Neuron (in vitro differentiated cells): ENCODE measurements around the gene THOC5.
"Not testable (repeated sequence)": the region's sequence is repeated elsewhere in the genome, so short reads cannot be mapped to it uniquely, and the experiment has no call there.

Experiments
- H2AFZ ChIP-seq: one replicate; pipeline ENCODE4 v1.6.1; 2013; ENCODE audit warnings: low read depth, mild to moderate bottlenecking, inconsistent platforms, low read length, moderate library complexity
- H3K27me3 ChIP-seq: one replicate; pipeline ENCODE4 v1.6.1; 2013; ENCODE audit warnings: low read length; ENCODE audit not compliant: insufficient read depth
- H3K36me3 ChIP-seq: one replicate; pipeline ENCODE4 v1.6.1; 2013; ENCODE audit warnings: low read length; ENCODE audit not compliant: insufficient read depth
- H3K4me1 ChIP-seq: one replicate; pipeline ENCODE4 v1.6.1; 2013; ENCODE audit warnings: low read length; ENCODE audit not compliant: insufficient read depth
- H3K4me3 ChIP-seq: 2 replicates; pipeline ENCODE4 v1.5.1; 2013; ENCODE audit warnings: mild to moderate bottlenecking, low read length, moderate library complexity
- H3K9me3 ChIP-seq: one replicate; pipeline ENCODE4 v1.6.1; 2013; ENCODE audit warnings: low read length

The THOC5 gene

GRCh38 chr22:29574762-29575450 is 21.3 kb upstream of the THOC5 start:
- Histone ChIP-seq H3K4me1 (peaks cover under 1% of the 10 kb centered on the region), H3K4me3 (no peak overlapping the region), H3K36me3 (peaks cover 16% of the 10 kb centered on the region), H2AFZ (no peak overlapping the region), H3K27me3 (no peaks in the 10 kb centered on the region), H3K9me3 (no peaks in the 10 kb centered on the region)

GRCh38 chr22:29570912-29571549 is 17.5 kb upstream of the THOC5 start:
- Histone ChIP-seq H2AFZ (no peak overlapping the region), H3K36me3 (peaks cover 35% of the 10 kb centered on the region), H3K27me3 (no peaks in the 10 kb centered on the region), H3K4me1 (no peaks in the 10 kb centered on the region), H3K9me3 (no peaks in the 10 kb centered on the region), H3K4me3 (no peak overlapping the region)

- Histone ChIP-seq H3K27me3 (no peaks in the 10 kb centered on the region), H2AFZ (no peak overlapping the region), H3K4me1 (no peaks in the 10 kb centered on the region), H3K4me3 (no peak overlapping the region), H3K9me3 (no peaks in the 10 kb centered on the region), H3K36me3 (peaks cover 39% of the 10 kb centered on the region)
Measured at GRCh38 chr22:29570456-29570855, 16.9 kb upstream of the THOC5 start.

- Histone ChIP-seq H3K36me3 (peaks cover 51% of the 10 kb centered on the region), H3K9me3 (no peaks in the 10 kb centered on the region), H2AFZ (no peak overlapping the region), H3K4me1 (no peaks in the 10 kb centered on the region), H3K27me3 (no peaks in the 10 kb centered on the region), H3K4me3 (no peak overlapping the region)
Measured at GRCh38 chr22:29569011-29569678, 15.6 kb upstream of the THOC5 start.

- peaks cover 59% of the 10 kb centered on the region for H3K36me3 ChIP-seq
- H2AFZ ChIP-seq, result no peak overlapping the region
- H3K4me3 ChIP-seq, result no peak overlapping the region
Measured at GRCh38 chr22:29567338-29567737, 13.8 kb upstream of the THOC5 start.

GRCh38 chr22:29566513-29566912 is 13.0 kb upstream of the THOC5 start:
- H3K36me3 ChIP-seq, result peaks cover 67% of the 10 kb centered on the region
- not testable (repeated sequence) for H3K9me3 ChIP-seq, H2AFZ ChIP-seq, H3K4me3 ChIP-seq, H3K27me3 ChIP-seq, H3K4me1 ChIP-seq

More at GRCh38 chr22:29567338-29567737, 13.8 kb upstream of the THOC5 start:
- H3K9me3 ChIP-seq, result no peaks in the 10 kb centered on the region
- H3K4me1 ChIP-seq, result no peaks in the 10 kb centered on the region
- no peaks in the 10 kb centered on the region for H3K27me3 ChIP-seq

GRCh38 chr22:29563652-29564460 is 10.3 kb upstream of the THOC5 start:
- H3K9me3 ChIP-seq, result no peaks in the 10 kb centered on the region
- no peaks in the 10 kb centered on the region for H3K27me3 ChIP-seq
- H3K4me1 ChIP-seq, result no peaks in the 10 kb centered on the region
- H3K4me3 ChIP-seq, result no peak overlapping the region
- no peak overlapping the region for H2AFZ ChIP-seq
- peaks cover 73% of the 10 kb centered on the region for H3K36me3 ChIP-seq

GRCh38 chr22:29559853-29560252 is 6.3 kb upstream of the THOC5 start:
- Histone ChIP-seq H3K4me1 (no peaks in the 10 kb centered on the region), H3K9me3 (no peaks in the 10 kb centered on the region), H3K27me3 (no peaks in the 10 kb centered on the region), H3K36me3 (peaks cover 71% of the 10 kb centered on the region), H2AFZ (no peak overlapping the region), H3K4me3 (no peak overlapping the region)

GRCh38 chr22:29559030-29559429 is 5.5 kb upstream of the THOC5 start:
- Histone ChIP-seq H3K36me3 (peaks cover 68% of the 10 kb centered on the region), H3K27me3 (no peaks in the 10 kb centered on the region), H3K9me3 (no peaks in the 10 kb centered on the region), H3K4me1 (no peaks in the 10 kb centered on the region), H2AFZ (no peak overlapping the region), H3K4me3 (no peak overlapping the region)

GRCh38 chr22:29555065-29555644 is 1.6 kb upstream of the THOC5 start:
- Histone ChIP-seq H3K27me3 (no peaks in the 10 kb centered on the region), H2AFZ (no peak overlapping the region), H3K9me3 (no peaks in the 10 kb centered on the region), H3K36me3 (peaks cover 46% of the 10 kb centered on the region), H3K4me1 (peaks cover 3% of the 10 kb centered on the region), H3K4me3 (no peak overlapping the region)

GRCh38 chr22:29552357-29552756 is 1.2 kb downstream of the THOC5 start:
- H2AFZ ChIP-seq, H3K4me1 ChIP-seq, H3K27me3 ChIP-seq, H3K9me3 ChIP-seq: not testable (repeated sequence)
- H3K4me3 ChIP-seq, result peak overlapping the region; percentile 95
- peaks cover 49% of the 10 kb centered on the region for H3K36me3 ChIP-seq

- H3K9me3 ChIP-seq, result peaks cover 2% of the 10 kb centered on the region
- no peak overlapping the region for H2AFZ ChIP-seq
- no peaks in the 10 kb centered on the region for H3K27me3 ChIP-seq
- no peak overlapping the region for H3K4me3 ChIP-seq
- H3K36me3 ChIP-seq, result peaks cover 46% of the 10 kb centered on the region
- peaks cover 3% of the 10 kb centered on the region for H3K4me1 ChIP-seq
Measured at GRCh38 chr22:29550005-29550404, 3.6 kb downstream of the THOC5 start.
